Glutamatergic neuron (in vitro differentiated cells): ENCODE measurements around the gene CYP1A2. TPM values are rescaled to one million over a fixed set of nuclear protein-coding genes. Genes with fewer than 3 reads are reported as not detected.

Experiments used
- DNase-seq: peaks from one replicate; pipeline ENCODE4 v3.0.0; 2022
- H3K27ac Mint-ChIP-seq: one replicate; pipeline ENCODE4 v1.8.0; 2020; ENCODE audit warnings: mild to moderate bottlenecking, mixed read lengths, inconsistent platforms; ENCODE audit not compliant: unreplicated experiment
- H3K27me3 Mint-ChIP-seq: one replicate; pipeline ENCODE4 v1.8.0; 2020; ENCODE audit warnings: mild to moderate bottlenecking, moderate library complexity, mixed read lengths, inconsistent platforms; ENCODE audit not compliant: unreplicated experiment
- H3K36me3 Mint-ChIP-seq: one replicate; pipeline ENCODE4 v1.8.0; 2020; ENCODE audit warnings: mild to moderate bottlenecking, mixed read lengths, inconsistent platforms; ENCODE audit not compliant: unreplicated experiment
- H3K4me1 Mint-ChIP-seq: one replicate; pipeline ENCODE4 v1.8.0; 2020; ENCODE audit warnings: mild to moderate bottlenecking, low read depth, mixed read lengths, inconsistent platforms; ENCODE audit not compliant: unreplicated experiment
- H3K4me3 Mint-ChIP-seq: one replicate; pipeline ENCODE4 v1.8.0; 2020; ENCODE audit warnings: mild to moderate bottlenecking, mixed read lengths, inconsistent platforms; ENCODE audit not compliant: unreplicated experiment
- H3K9me3 Mint-ChIP-seq: one replicate; pipeline ENCODE4 v1.8.0; 2020; ENCODE audit warnings: mild to moderate bottlenecking, moderate library complexity, mixed read lengths, inconsistent platforms; ENCODE audit not compliant: unreplicated experiment
- total RNA-seq: library from RNA; stranded (reverse); fragmentation: NEBNext Ultra II Directional; extraction: Animal tissue kit (Norgen Biotek cat#: 25700); gene quantifications from one replicate; pipeline ENCODE4 v1.2.1, GENCODE V29; 2021; ENCODE audit not compliant: unreplicated experiment
- TF ChIP-seq, protein P1 (sequence below): fragments of 200-600 bp; sonication (generic); IDR thresholded peaks from one replicate; pipeline ENCODE4 v1.5.0; 2021; ENCODE audit not compliant: partially characterized antibody, unreplicated experiment

Gene CYP1A2
- total RNA-seq, 1 donor from 2014 or later, result not detected

DNA sequence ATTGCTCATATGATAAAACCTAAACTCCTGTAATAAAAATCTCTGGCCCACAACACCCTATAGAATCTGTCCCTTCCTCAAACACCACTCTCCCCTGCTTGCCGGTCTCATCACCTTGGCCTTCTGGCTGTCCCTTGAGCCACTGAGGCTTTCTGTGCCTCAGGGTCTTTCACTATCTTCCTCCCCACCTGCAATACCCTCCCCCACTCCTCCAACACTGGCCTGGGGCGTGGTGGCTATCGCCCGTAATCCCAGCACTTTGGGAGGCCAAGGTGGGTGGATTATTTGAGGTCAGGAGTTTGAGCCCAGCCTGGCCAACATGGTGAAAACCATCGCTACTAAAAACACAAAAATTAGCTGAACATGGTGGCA, 29.9 kb downstream of the CYP1A2 start:
- DNase-seq, result no peak
- Mint-ChIP-seq H3K27me3 (peaks cover 9% of the 10 kb centered on the region), H3K4me1 (peaks cover 23% of the 10 kb centered on the region), H3K9me3 (peaks cover 1% of the 10 kb centered on the region), H3K36me3 (no peaks in the 10 kb centered on the region), H3K27ac (no peak overlapping the region), H3K4me3 (no peak overlapping the region)
- TF ChIP-seq, protein P1, sequence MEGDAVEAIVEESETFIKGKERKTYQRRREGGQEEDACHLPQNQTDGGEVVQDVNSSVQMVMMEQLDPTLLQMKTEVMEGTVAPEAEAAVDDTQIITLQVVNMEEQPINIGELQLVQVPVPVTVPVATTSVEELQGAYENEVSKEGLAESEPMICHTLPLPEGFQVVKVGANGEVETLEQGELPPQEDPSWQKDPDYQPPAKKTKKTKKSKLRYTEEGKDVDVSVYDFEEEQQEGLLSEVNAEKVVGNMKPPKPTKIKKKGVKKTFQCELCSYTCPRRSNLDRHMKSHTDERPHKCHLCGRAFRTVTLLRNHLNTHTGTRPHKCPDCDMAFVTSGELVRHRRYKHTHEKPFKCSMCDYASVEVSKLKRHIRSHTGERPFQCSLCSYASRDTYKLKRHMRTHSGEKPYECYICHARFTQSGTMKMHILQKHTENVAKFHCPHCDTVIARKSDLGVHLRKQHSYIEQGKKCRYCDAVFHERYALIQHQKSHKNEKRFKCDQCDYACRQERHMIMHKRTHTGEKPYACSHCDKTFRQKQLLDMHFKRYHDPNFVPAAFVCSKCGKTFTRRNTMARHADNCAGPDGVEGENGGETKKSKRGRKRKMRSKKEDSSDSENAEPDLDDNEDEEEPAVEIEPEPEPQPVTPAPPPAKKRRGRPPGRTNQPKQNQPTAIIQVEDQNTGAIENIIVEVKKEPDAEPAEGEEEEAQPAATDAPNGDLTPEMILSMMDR, result no peak

DNA sequence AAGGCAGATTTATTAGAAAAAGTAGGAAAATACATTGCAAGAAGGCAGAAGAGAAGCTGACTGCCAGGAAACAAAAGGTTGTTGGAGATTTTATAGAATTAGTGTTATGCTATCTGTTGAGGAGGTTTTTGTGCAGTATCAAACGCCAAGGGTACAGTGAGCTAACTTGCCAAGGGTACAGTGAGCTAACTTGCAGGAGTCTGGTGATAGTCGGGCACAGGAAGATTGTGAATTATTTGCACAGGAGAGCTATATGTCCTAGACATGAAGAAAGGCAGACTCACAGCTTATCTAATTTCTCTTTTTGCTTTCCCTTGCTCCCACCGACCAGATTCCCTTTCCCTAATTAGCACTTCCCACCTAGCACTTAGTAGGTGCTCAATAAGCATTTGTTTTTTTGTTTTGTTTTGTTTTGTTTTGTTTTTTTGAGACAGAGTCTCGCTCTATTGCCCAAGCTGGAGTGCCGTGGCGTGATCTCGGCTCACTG, 30.6 kb downstream of the CYP1A2 start:
- H3K9me3 Mint-ChIP-seq, result peaks cover 1% of the 10 kb centered on the region
- no peak overlapping the region for H3K27ac Mint-ChIP-seq
- no peaks in the 10 kb centered on the region for H3K36me3 Mint-ChIP-seq
- no peak for DNase-seq
- H3K4me1 Mint-ChIP-seq, result peaks cover 25% of the 10 kb centered on the region
- H3K4me3 Mint-ChIP-seq, result no peak overlapping the region
- TF ChIP-seq, protein P1, result no peak
- peaks cover 9% of the 10 kb centered on the region for H3K27me3 Mint-ChIP-seq

DNA sequence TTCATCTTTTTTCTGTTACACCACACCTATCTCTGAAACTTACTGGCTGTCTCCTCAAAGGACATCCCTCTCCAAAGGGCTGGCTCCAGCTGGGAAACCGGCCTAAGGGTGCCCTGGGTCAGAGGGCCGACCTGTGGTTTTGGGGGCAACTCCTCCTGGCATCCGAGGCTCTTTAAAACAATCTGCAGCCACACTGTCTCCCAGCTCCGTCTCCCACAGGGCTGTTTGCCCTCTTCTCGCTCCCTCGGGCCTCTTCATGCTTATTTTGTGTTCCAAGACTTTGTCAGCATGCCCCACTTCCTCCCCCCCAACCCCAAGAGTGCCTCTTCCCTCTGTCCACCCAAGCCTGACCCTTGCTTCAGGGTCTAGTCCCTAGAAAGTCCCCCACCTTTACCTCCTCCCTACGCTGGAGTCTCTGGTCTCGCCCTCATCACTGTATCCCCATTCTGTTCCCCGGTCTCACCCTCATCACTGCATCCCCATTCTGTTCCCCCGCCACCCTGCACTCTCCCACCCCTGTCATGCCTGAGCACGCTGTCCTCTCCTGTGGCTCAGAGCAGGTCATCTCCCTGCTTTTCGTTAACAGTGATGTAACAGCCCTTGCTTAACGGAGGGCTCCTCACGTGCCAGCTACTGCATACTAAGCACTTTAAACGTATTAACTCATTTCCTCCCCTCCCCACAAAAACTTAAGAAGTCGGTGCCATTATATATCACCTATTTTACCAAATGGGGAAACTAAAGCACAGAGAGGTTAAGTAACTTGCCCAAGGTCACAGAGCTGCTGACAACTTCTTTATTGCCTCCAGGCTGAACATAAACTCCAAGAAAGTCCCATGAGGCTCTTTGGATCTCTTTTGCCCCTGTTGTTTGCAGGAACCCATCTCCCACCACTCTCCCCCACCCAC, 32.1 kb downstream of the CYP1A2 start:
- Mint-ChIP-seq H3K36me3 (no peaks in the 10 kb centered on the region), H3K27me3 (peaks cover 9% of the 10 kb centered on the region), H3K9me3 (peaks cover 1% of the 10 kb centered on the region), H3K4me1 (peaks cover 27% of the 10 kb centered on the region), H3K27ac (no peak overlapping the region), H3K4me3 (peak overlapping the region; percentile 85)
- DNase-seq, result no peak
- TF ChIP-seq, protein P1, result no peak

DNA sequence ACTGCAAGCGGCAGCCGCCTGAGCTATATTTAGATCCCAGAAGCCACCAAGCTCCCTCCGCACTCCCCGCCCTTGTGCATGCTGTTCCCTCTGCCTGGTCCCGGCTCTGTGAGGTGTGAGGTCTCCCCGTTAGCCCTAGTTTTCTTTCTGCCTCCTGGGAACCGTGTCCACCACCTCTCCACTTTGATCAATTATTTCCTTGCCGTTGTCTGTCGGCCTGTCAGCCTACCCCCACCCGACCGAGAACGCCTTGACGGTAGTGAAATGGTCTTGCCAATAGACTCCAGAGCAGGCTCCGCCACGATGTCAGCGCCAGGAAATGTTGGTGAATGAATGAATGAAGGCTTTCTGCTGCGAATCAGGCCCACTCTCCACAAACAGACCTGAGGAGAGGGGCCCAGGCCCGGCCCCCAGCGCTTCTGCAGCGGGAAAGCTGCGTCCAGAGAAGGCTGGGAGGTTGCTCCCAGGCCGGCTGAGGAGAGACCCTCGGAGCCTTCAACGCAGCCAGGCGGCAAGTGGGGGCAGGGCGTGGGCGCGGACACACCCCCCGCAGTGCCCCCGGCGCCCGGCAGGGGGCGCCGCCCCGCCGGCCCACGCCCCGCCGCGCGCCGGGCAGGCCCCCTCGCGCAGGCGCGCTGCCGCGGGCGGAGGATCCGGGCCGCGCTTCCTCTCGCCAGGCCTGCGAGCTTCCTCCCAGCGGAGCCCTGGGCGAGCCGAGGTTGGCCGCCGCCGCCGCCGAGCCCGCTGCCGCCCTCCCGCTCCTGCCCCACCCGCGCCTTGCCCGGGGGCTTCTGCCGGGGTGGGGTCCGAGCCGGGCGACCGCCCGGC, 33.0 kb downstream of the CYP1A2 start, which contains the start of gene CSK:
TSS of gene CSK (plus strand) at position 650 of the 828 bp plus-strand sequence. CDS start 16,218 bp downstream, outside the sequence.
- peaks cover 27% of the 10 kb centered on the region for H3K4me1 Mint-ChIP-seq

More for the DNA sequence above, 33.0 kb downstream of the CYP1A2 start, which contains the start of gene CSK:
- Mint-ChIP-seq H3K27me3 (peaks cover 7% of the 10 kb centered on the region), H3K27ac (peak within 1 kb of the TSS; percentile 68), H3K36me3 (no peaks in the 10 kb centered on the region), H3K9me3 (peaks cover 1% of the 10 kb centered on the region), H3K4me3 (peak within 1 kb of the TSS; percentile 89)
- peak; percentile 85 for DNase-seq
- TF ChIP-seq, protein P1, result peak; percentile 72
